Measurements from ENCODE around the gene RMRP.

- TF ChIP-seq CTCF (IDR thresholded peaks at IDR 0.05), result no peak
- no peak for TF ChIP-seq POLR2A (IDR thresholded peaks at IDR 0.05)
- no peak for TF ChIP-seq POLR2AphosphoS5 (IDR thresholded peaks at IDR 0.05)
- TF ChIP-seq EP300 (IDR thresholded peaks at IDR 0.05), result no peak
These were observed 8.1 kb downstream of the RMRP start for GRCh38 chr9:35649431-35650340.
